Brain pericyte (primary cell): Measurements from ENCODE around the gene DAPK1.

ENCODE experiments used
- DNase-seq: peaks from one replicate; pipeline ENCODE4 v3.0.0-alpha.2; 2012; ENCODE audit warnings: low read depth, low spot score

Gene DAPK1

DNA sequence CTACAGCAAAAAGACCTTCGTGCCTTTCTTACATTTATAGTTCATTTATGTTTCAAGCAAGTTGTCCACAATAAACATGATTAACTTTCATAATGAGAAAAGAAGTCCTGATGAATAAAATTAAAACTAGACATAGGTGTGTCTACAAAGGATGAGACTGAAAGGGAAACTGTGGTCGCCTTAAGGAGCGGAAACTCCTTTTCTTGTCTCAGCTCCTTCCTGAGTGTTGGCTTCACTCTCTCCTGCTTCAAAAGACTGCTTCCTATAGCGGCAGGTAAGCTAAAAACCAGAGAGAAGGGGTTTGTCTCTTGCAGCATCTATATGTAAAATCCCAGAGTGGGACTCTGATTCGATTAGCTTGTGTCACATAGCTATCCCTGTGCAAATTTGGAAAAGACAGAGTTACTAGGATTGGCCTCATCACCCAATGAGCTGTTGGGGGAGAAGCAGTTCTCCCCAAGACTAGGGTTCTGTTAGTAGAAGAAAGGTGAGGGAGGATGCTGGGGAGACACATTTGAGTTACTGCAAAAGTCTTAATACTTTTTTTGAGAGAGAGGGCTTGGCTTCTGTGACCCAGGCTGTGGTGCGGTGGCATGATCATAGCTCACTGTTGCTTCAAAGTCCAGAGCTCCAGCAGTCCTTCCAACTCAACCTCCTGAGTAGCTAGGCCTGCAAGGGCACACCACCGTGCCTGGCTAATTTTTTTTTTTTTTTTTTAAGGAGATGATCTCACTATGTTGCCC lies 211.5 kb downstream of the DAPK1 start:
- DNase-seq = no peak

DNA sequence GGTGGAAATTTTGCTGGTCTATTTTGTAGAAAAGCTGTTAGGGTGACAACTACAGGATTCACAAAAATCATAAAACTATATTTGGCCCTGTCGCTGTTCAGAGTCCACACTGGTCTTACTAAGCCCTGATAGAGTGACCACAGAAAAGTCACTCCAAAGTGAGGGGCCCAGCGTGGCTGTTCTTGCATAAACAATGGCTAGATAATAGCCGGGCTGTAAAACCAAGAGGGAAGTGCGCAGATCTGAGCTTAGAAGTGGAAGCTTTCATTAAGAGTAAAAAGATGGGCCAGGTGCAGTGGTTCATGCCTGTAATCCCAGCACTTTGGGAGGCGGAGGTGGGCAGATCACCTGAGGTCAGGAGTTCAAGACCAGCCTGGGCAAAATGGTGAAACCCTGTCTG lies 212.8 kb downstream of the DAPK1 start:
- no peak for DNase-seq

DNA sequence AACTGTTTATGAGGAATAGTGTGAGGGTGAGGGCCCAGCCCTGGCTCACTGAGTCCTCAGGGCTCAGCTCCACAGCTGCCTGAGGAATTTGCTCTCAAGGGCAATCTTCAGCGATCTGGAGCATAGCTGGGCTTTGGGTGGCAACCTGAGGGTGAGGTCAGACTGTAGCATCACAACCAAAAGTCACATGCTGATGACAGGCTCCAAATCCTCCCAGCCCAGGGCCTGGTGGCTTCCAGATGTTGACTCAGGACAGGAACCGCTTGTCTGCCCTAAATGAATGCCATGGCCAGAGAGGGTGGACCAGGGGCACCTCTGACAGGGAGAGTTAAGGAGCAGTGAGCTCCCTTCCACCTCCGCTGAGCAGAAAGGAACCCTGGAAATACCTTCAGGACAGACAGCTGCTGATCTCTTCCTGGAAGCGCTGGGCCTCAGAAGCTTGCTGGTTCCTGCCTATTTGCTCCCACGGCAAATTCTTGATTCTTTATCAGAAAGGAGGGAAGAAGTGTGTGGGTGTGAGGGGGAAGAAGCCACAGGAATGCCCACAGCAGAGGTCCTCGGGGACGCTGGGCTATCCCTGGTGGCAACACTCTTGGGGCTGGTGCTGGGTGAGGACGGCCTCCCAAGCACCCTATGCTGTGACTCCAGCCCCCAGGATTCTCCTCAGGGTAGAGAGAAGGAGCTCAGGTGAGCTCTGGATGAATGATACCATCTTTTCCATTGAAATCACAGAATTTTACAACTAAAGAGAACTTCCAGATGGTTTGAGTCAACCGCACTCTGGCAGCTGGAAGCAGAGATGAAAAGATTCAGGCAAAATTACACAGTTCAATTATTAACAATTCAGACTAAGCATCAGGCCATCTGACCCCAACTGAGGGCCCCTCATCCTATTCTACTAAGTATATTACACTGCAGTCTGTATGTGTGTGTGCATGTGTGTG lies 214.5 kb downstream of the DAPK1 start:
- no peak for DNase-seq

- DNase-seq = no peak
These were observed 215.2 kb downstream of the DAPK1 start for GRCh38 chr9:87712801-87713277.

DNA sequence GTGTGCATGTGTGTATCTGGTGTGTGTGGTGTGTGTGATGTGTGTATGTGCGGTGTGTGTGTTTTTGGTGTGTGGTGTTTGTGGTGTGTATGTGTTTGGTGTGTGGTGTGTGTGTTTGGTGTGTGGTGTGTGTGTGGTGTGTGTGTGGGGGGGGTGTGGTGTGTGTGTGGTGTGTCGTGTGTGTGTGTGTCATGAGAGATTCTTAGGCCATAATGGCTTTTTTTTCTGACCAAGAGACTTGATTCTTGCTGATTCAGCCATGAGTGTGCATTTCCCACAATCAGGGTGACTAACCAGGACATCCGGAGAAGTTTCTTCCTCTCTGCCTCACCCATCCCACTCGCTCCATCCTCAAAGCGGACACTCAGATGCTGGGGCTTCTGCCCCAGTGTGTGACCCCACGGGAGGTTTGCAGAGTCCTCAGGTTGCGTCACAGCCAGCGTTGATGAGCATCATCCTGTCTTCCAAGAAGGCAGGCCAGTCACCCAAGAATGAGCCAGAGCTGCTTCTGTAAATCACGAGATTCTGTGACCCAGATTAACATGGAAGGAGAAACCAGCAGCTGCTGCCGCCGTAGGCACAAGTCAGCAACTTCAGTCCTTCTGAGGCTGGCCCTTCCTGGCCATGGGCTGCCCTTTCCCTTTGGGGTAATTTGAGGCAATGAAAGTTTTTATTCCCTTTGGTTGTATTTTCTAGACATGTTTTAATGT lies 215.8 kb downstream of the DAPK1 start:
- DNase-seq = peak; percentile 98

GRCh38 chr9:87713988-87714330 lies 216.3 kb downstream of the DAPK1 start:
- DNase-seq = no peak

GRCh38 chr9:87714819-87715218 lies 217.2 kb downstream of the DAPK1 start:
- DNase-seq = no peak

GRCh38 chr9:87716141-87716540 lies 218.5 kb downstream of the DAPK1 start:
- no peak for DNase-seq

GRCh38 chr9:87717456-87717855 lies 219.8 kb downstream of the DAPK1 start:
- DNase-seq = no peak

GRCh38 chr9:87718231-87718630 lies 220.6 kb downstream of the DAPK1 start:
- DNase-seq = no peak

DNA sequence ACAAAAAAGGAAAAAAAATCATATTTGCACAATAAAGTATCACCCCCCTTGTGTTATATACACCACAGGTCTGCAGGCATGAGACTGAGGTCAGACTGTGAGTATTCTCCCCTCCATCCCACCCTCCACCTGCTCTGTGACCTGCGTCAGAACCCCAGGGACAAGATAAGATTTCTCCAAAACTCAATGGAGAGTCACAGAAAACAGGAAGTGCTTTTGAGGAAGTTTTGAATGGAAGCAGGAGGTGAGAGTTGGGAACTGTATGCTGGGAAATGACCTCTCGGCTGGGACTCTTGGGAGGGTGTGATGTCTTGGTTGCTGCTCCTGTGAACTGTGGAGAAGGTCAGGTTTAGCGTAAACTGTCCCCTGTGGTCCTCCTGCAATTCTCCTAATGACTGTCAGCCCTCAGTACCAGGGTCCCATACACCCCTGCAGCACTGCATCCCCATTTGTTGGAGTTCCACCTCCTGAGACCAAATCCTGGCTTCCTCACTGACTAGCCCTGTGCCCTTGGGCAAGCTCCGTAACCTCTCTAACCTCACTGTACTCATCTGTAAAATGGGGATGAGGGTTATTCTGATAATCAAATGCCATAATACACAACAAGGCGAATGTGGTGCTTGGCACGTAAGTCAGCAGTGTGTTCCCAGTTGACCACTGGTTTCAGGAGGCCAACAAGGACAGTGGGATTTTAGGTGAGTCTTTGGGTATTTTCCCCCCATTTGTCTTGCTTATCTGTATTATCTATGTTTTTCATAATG lies 221.4 kb downstream of the DAPK1 start:
- DNase-seq = no peak

DNA sequence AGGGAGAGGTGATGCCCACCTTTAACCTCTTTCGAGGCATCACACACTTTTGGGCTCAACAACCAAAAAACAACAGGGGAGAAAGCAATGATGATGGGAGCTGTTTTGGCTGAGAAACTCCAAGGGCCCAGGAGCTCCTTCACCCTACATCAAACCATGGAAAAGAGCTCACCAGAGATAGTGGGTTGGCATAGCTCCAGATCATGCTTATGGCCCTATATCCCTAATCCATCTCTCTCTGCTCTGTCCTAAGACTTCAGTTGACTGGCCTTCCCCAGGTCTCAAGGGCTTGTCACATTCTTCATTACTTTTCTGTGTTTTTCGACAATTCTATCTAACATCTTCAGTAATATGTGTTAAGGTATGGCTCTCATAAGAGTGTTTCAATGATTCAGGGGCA lies 222.5 kb downstream of the DAPK1 start:
- no peak for DNase-seq

DNA sequence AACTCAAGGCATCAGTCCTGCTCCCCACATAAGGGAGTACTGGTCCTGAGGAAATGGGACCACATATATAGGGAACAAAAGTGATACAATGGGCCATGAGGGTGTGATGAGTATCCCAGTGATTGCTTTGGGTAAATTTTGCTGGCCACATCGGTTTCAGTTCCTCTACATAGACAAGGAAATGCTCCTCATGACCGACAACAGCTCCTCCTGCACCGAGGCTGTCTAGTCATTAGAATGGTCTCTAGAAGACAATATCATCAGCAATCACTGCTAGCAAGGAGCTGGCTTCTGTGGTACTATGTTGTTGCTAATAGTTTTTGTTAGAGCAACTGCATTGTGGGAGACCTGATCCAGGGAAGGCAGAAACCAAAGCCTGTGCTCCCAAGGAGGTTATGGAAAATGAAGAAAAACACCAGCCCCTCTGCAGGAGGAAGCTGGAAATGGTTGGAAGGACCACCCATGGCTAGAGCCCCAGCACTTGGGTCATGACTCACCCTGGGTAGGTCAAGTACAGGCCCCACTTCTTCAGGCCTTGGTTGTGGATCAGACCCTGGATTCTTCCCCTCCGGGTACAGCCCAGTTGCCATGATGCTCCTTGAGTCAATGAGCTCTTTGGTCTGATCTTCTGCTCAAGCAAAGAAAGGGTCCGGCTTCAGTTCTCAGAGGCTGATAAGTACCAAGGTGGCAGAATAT lies 224.9 kb downstream of the DAPK1 start:
- DNase-seq = no peak

DNA sequence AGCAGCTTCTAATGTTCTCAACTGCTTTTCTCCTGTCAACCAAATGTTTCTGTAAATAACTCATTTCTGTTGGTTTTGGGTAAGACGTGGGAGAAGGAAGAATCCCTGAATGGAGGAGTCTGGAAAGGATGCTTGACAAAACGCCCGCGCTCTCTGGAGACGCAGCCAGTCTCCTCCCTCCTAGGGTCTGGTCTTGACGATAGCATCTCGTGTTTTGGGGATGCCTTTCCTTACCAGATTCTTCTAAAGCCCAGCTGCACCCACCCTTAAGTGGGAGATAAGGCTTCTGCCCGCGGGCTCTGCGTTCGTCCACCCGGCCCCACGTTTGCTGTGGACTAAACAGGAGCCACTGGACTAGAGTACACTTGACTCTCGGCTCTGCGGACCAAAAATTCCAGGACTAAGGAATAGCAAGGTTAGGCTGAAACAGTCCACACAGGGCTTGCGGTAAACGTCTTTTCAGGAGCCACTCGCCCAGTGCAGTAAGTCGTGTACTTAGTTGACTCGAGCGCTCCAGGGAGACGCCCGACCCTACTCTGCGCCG lies 227.8 kb downstream of the DAPK1 start:
- DNase-seq = no peak

DNA sequence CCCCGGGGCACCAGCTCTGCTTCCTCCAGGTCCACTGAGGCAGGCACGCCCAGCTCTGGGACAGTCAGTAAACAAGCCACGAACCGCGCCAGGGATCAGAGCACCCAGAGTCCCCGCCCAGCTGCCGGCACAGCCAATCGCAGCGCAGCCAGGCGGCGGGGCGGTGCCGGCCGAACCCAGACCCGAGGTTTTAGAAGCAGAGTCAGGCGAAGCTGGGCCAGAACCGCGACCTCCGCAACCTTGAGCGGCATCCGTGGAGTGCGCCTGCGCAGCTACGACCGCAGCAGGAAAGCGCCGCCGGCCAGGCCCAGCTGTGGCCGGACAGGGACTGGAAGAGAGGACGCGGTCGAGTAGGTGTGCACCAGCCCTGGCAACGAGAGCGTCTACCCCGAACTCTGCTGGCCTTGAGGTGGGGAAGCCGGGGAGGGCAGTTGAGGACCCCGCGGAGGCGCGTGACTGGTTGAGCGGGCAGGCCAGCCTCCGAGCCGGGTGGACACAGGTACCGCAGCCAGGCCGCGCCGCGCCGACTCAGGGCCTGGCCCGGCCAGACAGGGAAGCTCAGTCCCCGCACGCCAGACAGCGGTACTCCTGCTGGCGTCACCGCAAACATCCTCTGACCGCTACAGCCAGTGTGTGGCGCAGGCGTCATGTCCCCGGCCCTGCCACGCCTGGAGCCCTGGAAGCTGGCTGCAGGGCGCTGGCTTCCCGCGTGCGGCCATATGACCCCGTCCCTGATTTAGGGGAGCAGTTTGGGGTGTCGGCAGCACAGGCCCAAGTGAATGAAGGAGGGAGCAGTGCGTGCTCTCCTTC lies 228.4 kb downstream of the DAPK1 start, which contains the start of gene CTSL:
Gene CTSL, plus strand, starts transcription at position 220 of the 810 bp plus-strand sequence. CDS start 1,485 bp downstream, outside the sequence.
- no peak for DNase-seq

DNA sequence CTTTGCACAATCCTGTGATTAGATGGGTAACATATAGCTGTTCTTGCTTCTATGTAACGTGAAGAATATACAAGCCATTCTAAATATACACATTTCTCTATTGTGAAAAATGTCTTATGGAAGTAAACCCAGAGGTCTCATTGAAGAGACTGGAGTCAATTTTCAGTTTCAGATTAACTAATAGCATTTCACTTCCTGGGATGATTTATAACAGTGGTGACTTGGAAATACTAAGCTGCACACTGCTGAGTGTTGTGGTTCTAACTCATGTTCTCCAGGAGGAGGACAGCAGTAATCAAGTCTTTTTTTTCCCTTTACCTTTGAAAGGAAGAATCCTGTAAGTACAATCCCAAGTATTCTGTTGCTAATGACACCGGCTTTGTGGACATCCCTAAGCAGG lies 231.6 kb downstream of the DAPK1 start:
- DNase-seq = no peak

DNA sequence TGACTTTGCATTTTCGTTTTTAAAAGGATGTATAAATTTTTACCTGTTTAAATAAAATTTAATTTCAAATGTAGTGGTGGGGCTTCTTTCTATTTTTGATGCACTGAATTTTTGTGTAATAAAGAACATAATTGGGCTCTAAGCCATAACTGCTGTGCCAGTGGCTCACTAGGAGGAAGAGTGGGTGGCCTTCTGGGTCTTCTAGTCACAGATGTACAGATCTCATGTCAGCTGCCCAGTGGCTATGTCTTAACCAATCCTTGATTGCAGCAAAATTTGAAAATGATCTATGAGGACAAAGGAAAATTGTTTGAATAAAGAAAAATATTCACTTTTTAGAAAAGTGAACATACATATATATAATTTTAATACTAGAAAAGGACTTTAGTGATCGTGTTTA lies 233.7 kb downstream of the DAPK1 start:
- no peak for DNase-seq

DNA sequence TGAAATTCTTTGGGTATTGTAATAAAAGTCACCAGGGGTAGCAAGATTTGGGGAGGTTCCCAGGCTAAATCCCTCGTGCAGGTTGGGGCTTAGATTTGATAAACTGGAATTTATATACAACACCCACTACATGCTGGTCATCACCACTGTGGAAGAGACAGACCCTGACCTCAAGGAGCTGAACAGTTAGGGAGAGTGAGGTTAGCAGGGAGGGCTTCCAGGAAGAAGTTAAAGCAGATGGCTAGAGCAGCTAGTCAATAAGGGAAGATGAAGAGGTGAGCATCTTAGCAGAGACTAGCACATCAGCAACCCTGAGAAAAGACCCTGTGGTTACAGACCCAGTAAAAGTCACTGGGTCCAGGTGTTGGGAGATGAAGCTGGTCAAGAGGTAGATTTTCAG lies 234.7 kb downstream of the DAPK1 start:
- no peak for DNase-seq

DNA sequence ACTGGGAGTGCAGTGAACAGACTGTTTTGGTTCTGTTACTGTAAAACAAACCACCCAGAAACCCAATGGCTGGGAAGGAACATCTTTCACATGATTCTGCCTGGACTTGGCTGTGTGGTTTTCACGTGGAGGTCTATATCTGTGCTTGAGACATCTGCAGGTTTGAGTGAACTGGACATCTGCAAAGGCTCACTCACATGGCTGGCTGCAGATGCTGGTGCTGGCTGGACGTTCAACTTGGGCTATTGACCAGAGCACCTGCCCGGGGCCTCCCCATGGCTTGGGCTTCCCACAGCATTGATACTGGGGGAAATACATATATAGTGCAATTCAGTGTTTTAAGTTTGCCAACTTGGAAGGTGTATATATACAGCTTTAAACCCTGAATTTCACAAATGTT lies 235.1 kb downstream of the DAPK1 start:
- DNase-seq = no peak
